ENCODE measurements around the gene ZP1.

Gene ZP1

GRCh38 chr11:60874421-60875365 is 7.4 kb downstream of the ZP1 start:
- no peak for DNase-seq (ENCODE audit: low read depth)
- no peak overlapping the region for H3K4me3 ChIP-seq (replicated peaks; ENCODE audit: low read depth, low read length)
- no peak for TF ChIP-seq CTCF (IDR thresholded peaks at IDR 0.05; ENCODE audit: low read length, missing control alignments)

GRCh38 chr11:60875366-60876167 is 8.2 kb downstream of the ZP1 start:
- no peak overlapping the region for H3K4me3 ChIP-seq (replicated peaks; ENCODE audit: low read depth, low read length)
- no peak for DNase-seq (ENCODE audit: low read depth)
- no peak for TF ChIP-seq CTCF (IDR thresholded peaks at IDR 0.05; ENCODE audit: low read length, missing control alignments)

- TF ChIP-seq CTCF (IDR thresholded peaks at IDR 0.05; ENCODE audit: low read length, missing control alignments): no peak
- no peak overlapping the region for H3K4me3 ChIP-seq (replicated peaks; ENCODE audit: low read depth, low read length)
- no peak for DNase-seq (ENCODE audit: low read depth)
Measured at GRCh38 chr11:60876168-60876485, 8.8 kb downstream of the ZP1 start.

GRCh38 chr11:60878245-60879101 is 11.1 kb downstream of the ZP1 start:
- no peak for TF ChIP-seq CTCF (IDR thresholded peaks at IDR 0.05; ENCODE audit: low read length, missing control alignments)
- no peak overlapping the region for H3K4me3 ChIP-seq (replicated peaks; ENCODE audit: low read depth, low read length)
- no peak for DNase-seq (ENCODE audit: low read depth)

GRCh38 chr11:60879104-60879503 is 11.8 kb downstream of the ZP1 start:
- no peak for DNase-seq (ENCODE audit: low read depth)
- TF ChIP-seq CTCF (IDR thresholded peaks at IDR 0.05; ENCODE audit: low read length, missing control alignments): no peak
- no peak overlapping the region for H3K4me3 ChIP-seq (replicated peaks; ENCODE audit: low read depth, low read length)

- no peak for DNase-seq (ENCODE audit: low read depth)
- no peak for TF ChIP-seq CTCF (IDR thresholded peaks at IDR 0.05; ENCODE audit: low read length, missing control alignments)
- no peak overlapping the region for H3K4me3 ChIP-seq (replicated peaks; ENCODE audit: low read depth, low read length)
Measured at GRCh38 chr11:60879971-60880588, 12.7 kb downstream of the ZP1 start.
